Suprapubic skin (tissue), 4 donors: Measurements from ENCODE around the gene DUSP10.

Experiments
- CTCF ChIP-seq, 2 donors: fragments of 200-600 bp in 1 of 2; fragments of 450-650 bp in 1 of 2; sonication (generic) in 1 of 2; IDR thresholded peaks; one replicate each; pipeline ENCODE4 v1.5.1; 2016 to 2019; ENCODE audit warnings: antibody characterized with exemption in 2 of 2, mild to moderate bottlenecking in 1 of 2, moderate library complexity in 1 of 2
- EP300 ChIP-seq: sonication (generic); formaldehyde crosslinking; IDR thresholded peaks from one replicate; pipeline ENCODE4 v1.6.1; 2017; ENCODE audit warnings: antibody characterized with exemption
- POLR2A ChIP-seq, 2 donors: fragments of 450-650 bp; IDR thresholded peaks; one replicate each; pipeline ENCODE4 v1.6.1; 2017; ENCODE audit warnings: antibody characterized with exemption in 2 of 2, mild to moderate bottlenecking in 2 of 2, moderate library complexity in 2 of 2
- POLR2AphosphoS5 ChIP-seq, 3 donors: sonication (generic); formaldehyde crosslinking; IDR thresholded peaks; one replicate each; pipeline ENCODE4 v1.6.1; 2017; ENCODE audit warnings: antibody characterized with exemption in 3 of 3

- no peak for TF ChIP-seq POLR2AphosphoS5 (IDR thresholded peaks at IDR 0.05)
- TF ChIP-seq CTCF (IDR thresholded peaks at IDR 0.05): no peak
- TF ChIP-seq EP300: no peak
- no peak for TF ChIP-seq POLR2A (IDR thresholded peaks at IDR 0.05)
Observed at GRCh38 chr1:221734187-221734586, 7.7 kb downstream of the DUSP10 start.
